Ramos (cell line): Measurements from ENCODE around the gene NPIPA1.
"Not testable (repeated sequence)": the region's sequence is repeated elsewhere in the genome, so short reads cannot be mapped to it uniquely, and the experiment has no call there.

ENCODE experiments used
- in situ Hi-C: fragments of 300-500 bp; cut with MboI; formaldehyde crosslinking; loops from one replicate; pipeline ENCODE4 v1.14.3; 2022; ENCODE audit warnings: low sequenced_read_pairs; ENCODE audit not compliant: unreplicated experiment

The NPIPA1 gene

DNA sequence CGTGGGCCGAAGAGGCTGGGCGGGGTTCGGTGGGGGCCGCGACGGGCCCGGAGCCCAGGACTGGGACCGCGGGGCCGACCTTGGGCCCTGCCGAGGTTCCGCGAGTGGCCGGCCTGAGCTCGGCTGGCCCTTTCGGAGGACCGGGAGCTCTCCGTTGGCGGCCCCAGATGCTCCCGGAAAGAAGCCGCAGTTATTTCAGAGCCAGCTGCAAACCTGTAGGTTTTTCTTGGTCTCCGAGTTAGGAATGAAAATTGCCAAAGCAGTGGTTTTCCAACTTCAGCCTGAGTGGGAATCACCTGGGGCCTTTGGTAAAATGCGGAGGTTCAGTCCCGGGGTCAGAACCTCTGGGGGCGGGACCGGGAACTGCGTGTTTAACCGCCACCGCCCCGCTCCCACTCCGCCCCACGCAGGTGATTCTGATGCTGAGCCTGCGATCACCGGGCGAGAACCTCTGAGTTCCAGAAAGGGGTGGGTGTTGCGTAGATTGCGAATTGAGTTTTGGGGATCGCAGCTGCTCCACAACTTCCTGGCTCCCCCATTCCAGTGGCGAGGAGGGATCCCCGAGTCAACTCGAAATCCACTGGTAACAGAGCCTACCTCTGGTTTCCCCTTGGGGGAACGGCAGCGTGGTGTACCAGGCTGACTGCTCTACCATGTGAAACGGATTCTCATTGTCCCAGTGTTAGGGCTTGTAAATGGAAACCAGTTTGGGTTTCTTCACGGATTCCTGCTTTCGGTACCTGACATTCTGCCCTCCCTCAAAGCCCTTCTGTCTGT, 38.4 kb downstream of the NPIPA1 start:
- in situ Hi-C loops: not testable (repeated sequence)

DNA sequence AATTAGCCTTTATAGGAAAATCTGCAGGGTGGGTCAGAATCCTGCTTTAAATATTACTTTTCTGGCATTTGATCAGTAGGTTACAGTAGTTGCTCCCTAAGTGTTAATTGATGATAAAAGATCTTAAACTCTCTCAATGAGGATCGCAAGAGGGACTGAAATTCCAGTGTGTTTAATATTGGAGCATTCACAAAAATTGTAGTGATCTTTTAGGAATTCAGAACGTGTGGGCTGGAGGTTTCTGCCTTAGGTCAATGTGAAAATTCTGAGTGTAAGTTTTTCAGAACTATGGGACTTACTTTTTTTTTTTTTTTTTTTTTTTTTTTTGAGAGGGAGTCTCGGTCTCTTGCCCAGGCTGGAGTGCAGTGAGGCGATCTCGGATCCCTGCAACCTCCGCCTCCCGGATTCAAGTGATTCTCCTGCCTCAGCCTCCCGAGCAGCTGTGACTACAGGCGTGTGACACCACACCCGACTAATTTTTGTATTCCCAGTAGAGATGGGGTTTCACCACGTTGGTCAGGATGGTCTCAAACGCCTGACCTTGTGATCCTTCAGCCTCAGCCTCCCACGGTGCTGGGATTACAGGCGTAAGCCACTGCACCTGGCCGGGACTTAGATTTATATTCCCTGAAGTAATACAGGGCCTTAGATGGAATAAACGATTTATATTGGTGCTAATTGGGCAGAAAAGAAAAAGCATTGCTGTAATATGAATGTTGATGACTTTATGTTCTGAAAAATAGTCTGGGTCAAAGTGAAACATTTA, 39.9 kb downstream of the NPIPA1 start:
- in situ Hi-C loops: not testable (repeated sequence)

DNA sequence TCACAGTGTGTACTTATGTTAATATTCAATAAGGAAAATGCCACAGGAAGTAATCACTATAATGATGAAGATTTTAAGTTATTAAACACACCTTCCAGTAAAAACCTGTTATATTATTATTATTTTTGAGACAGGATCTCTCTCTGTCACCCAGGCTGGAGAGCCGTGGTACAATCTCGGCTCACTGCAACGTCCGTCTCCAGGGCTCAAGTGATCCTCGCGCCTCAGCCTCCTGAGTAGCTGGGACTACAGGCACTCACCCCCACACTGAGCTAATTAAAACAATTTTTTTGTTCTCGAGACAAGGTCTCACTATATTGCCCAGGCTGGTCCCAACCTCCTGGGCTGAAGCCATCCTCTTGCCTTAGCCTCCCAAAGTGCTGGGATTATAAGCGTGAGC, 41.0 kb downstream of the NPIPA1 start:
- in situ Hi-C loops: not testable (repeated sequence)

DNA sequence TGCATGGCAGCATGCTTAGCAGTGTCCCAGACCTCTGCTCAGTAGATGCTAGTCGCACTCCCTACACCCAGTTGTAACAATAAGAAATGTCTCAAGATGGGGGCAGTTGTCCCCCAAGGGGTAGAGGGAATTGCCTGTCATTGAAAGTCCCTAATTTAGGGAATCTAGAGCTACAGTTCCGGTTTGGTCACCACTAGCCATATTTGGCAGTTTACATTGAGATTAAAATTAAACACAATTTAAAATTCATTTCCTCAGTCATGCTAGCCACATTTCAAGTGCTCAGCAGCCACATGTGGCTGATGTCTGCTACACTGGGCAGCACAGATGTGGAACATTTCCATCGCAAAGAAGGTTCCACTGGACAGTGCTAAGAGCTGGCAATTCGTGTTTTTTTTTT, 41.7 kb downstream of the NPIPA1 start:
- in situ Hi-C loops: not testable (repeated sequence)

DNA sequence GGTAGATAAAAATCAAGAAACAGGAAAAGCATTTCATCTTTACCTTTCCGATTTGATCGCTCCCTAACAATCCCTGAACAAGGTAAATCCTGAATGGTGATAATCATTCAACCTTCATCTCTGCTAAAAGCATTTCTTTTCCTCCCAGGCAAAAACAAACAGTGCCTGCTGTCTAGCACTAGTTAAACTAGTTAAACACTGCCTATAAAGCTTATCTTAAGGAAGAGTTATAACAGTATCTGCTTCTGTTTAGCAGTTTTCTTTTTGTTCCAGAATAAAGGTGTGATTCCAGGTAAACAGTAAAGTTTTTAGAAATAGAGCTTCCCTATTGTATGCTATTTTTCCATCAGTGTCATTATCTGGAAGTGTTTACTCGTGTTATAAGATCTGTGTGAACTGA, 44.0 kb downstream of the NPIPA1 start:
- in situ Hi-C loops: not testable (repeated sequence)

DNA sequence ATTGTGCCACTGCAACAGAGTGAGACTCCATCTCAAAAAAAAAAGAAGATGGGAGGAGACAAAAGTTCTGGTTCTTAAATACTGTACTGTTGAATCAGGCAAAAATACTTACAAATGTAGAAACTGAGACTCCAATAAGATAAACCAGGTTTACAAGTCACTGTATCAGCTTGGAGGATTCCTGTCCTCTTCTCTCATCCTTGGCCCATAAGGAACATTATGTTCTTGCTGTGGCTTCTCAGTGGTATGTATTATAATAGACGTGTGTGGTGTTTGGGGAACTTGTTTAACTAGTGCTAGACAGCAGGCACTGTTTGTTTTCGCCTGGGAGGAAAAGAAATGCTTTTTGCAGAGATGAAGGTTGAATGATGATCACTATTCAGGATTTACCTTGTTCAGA, 45.3 kb downstream of the NPIPA1 start:
- in situ Hi-C loops: not testable (repeated sequence)

DNA sequence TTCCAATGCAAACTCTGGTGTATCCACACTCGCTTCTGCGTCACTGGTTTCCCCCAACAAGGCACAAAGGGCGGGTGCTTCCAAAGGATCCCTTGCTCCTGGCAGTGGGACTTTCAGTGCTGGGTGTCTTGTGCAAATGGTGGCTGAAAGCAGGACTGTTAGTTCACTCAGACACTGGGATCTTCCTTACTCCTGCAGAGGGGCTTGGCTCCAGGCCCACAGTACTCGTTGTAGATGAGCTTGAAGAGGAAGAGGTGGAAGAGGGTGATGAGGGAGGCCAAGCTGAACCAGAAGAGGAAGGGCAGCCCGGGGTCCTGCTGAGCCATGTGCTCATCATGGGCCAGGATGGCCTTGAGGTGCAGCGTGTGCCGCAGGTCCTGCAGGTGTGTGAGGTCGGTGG, 50.8 kb downstream of the NPIPA1 start:
- in situ Hi-C loops: not testable (repeated sequence)

DNA sequence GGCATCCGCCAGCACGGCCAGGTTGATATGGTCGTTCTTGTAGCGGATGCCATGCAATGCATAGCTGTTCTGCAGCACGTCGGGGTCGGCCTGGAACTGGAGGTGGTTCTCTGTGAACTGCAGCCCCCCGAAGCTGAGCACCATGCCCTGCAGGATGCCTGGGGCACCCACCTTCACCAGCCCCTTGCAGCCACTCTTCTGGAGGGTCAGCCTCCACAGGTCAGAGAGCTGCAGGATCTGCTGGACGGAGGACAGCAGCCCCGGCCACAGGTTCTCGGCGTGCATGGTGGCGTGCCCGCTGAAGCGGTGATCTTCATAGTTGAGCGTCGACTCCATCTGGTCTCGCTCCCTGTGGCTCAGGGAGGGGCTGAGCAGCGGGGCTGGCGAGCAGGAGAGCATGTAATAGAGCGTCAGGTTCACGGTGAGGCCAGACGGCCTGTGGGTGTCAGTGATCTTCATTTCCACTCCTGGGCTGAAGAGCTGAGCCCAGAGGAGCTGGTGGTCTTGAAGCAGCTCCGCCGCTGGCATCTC, 51.5 kb downstream of the NPIPA1 start:
- in situ Hi-C loops: not testable (repeated sequence)

DNA sequence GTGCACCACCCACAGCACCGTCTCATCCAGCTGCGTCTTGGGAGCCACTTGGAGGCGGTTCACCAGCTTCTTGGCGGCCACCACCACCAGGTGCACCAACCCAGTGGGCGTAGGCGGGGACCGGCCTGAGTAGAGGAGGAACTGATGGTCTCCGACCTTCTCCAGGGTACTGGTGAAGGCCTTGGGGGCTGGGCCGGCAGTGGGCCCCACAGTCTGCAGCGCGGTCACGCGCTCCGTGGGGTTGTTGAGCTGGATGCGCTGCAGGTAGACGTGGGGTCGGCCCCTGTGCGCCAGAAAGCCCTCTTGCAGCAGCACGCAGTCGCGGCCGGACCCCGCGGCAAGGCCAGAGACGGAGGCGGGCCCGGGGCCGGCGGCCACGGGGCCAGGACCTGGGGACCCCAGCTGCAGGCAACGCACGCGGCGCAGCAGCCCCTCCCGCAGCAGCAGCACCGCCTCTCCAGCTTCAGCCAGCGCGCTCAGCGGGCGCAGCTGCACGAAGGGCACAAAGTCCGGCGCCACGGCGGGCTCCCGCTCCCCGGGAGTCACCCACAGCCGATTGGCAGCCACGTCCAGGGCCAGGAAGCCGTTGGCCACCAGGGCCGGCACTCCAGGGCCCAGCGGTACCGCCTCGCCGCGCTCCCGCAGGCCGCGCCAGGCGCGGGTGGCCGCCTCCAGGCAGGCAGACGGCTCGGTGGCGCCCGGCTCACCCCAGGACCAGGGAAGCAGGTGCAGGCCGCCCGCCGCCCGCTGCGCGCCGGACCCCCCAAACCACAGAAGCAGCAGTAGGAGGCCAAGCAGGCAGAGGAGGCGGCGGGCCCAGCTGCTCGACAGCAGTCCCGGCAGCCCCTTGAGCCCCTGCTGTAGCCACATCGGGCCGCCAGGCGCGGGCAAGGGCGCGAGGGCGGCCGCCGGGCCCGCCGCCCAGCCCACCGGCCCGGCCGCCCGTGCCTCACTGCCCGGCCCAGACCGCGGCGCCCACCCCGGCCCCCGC, 52.3 kb downstream of the NPIPA1 start:
- in situ Hi-C loops: not testable (repeated sequence)

DNA sequence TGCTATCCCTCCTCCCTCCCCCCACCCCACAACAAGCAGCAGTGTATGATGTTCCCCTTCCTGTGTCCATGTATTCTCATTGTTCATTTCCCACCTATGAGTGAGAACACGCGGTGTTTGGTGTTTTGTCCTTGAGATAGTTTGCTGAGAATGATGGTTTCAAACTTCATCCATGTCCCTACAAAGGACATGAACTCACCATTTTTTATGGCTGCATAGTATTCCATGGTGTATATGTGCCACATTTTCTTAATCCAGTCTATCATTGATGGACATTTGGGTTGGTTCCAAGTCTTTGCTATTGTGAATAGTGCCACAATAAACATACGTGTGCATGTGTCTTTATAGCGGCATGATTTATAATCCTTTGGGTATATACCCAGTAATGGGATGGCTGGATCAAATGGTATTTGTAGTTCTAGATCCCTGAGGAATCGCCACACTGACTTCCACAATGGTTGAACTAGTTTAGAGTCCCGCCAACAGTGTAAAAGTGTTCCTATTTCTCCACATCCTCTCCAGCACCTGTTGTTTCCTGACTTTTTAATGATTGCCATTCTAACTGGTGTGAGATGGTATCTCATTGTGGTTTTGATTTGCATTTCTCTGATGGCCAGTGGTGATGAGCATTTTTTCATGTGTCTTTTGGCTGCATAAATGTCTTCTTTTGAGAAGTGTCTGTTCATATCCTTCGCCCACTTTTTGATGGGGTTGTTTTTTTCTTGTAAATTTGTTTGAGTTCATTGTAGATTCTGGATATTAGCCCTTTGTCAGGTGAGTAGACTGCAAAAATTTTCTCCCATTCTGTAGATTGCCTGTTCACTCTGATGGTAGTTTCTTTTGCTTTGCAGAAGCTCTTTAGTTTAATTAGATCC, 56.3 kb downstream of the NPIPA1 start:
- in situ Hi-C loops: not testable (repeated sequence)

DNA sequence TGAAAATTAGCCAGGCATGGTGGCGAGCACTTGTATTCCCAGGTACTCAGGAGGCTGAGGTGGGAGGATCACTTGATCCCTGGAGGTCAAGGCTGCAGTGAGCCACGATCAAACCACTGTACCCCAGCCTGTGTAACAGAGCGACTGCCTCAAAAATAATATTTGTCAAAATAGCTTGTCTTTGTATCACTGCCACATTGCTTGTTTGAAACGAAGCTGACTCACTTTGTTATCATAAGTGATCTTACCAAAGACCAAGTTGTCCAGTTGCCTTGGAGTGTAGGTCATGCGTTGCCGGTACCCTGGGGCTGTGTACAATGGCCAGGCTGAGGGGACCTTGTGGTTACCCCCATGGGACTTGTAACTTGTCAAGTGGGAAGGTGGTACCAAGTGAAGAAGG, 59.5 kb downstream of the NPIPA1 start:
- in situ Hi-C loops: not testable (repeated sequence)

DNA sequence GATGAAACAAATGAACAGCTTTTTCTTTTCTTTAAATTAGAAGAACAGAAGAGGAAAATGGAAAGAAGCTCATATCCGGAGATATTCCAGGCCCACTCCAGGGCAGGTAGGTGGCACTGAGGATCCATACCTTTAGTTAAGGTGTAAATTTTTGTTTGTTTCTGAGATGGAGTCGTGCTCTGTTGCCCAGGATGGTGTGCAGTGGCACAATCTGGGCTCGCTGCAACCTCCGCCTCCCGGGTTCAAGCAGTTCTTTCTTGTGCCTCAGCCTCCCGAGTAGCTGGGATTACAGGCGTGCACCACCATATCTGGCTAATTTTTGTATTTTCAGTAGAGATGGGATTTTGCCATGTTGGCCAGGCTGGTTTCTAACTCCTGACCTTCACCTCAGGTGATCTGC, 61.1 kb downstream of the NPIPA1 start:
- in situ Hi-C loops: not testable (repeated sequence)

DNA sequence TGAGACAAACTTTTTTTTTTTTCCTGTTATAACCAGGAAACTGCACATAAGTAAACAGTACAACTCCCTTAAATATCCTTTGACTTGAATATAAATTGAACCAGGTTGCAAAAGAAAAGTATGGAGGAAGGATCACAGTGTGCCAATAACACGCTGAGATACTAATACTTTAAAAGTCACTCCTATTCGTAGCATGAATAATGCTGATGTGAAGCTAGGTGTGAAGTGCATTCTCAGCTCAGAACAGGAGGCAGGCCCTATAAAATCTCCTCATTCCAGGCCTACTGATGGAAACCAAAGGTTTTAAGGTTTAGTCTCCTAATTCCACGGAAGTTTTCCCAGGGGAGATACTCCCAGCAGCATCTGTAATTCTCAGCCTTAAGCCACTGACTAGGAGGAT, 62.6 kb downstream of the NPIPA1 start:
- in situ Hi-C loops: not testable (repeated sequence)
